DOHH2 (cell line): ENCODE data around the gene DLGAP3.

Experiments
- EZH2phosphoT487 ChIP-seq: fragments of 200-600 bp; sonication (generic); IDR thresholded peaks from 2 replicates; pipeline ENCODE4 v1.6.1; 2017; ENCODE audit warnings: borderline replicate concordance, mild to moderate bottlenecking, antibody characterized with exemption, low read length, moderate library complexity, mixed read lengths
- TF ChIP-seq, protein P1 (sequence below): fragments of 200-600 bp; sonication (generic); IDR thresholded peaks from one replicate; pipeline ENCODE4 v1.5.1; 2014; ENCODE audit warnings: antibody characterized with exemption, mild to moderate bottlenecking, low read depth, low read length; ENCODE audit not compliant: poor library complexity, severe bottlenecking

DNA sequence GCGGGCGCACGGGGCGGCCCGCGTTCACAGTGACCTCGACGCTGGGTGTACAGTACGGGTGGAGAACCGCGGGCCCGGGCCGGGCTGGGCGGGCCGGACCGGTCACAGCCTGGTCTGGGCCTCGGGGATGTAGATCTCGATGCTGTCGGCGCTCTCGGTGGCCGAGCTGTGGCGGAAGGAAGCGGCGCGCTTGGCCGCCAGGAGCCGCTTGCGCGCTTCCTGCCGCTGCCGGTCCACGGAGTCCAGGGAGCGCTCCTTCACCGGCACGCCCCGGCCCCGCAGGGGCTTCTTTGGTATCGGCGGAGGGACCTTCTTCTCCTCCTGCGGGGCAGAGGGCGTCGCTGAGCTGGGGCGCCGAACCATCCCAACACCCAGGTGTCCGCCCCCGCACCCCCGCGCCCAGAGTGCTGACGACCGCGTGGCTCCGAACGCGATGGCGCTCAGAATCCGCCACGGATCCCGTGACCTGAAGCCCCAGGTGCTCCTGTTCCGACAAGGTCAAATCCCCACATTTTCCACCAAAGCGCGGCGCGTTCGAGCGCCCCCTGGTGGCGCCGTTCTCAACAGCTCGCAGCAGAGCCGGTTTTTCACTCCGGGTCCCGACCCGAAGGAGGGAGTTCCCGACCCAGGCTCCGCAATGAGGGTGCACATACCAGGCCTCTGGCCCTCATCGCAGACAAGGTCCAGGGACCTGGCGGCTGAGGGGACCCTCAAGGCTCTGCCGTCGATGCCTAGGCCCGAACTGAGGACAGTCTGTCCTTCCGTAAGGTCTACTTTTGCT lies 63.3 kb downstream of the DLGAP3 start:
- TF ChIP-seq, protein P1, sequence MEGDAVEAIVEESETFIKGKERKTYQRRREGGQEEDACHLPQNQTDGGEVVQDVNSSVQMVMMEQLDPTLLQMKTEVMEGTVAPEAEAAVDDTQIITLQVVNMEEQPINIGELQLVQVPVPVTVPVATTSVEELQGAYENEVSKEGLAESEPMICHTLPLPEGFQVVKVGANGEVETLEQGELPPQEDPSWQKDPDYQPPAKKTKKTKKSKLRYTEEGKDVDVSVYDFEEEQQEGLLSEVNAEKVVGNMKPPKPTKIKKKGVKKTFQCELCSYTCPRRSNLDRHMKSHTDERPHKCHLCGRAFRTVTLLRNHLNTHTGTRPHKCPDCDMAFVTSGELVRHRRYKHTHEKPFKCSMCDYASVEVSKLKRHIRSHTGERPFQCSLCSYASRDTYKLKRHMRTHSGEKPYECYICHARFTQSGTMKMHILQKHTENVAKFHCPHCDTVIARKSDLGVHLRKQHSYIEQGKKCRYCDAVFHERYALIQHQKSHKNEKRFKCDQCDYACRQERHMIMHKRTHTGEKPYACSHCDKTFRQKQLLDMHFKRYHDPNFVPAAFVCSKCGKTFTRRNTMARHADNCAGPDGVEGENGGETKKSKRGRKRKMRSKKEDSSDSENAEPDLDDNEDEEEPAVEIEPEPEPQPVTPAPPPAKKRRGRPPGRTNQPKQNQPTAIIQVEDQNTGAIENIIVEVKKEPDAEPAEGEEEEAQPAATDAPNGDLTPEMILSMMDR, result peak; percentile 94
- no peak for TF ChIP-seq EZH2phosphoT487
